Forelimb muscle (tissue), 1 donor: ENCODE measurements around the gene SDK2. TPM values are rescaled to one million over a fixed set of nuclear protein-coding genes. Genes with fewer than 3 reads are reported as not detected.

Experiments
- DNase-seq: peaks from one replicate; pipeline ENCODE4 v3.0.0-alpha.2; 2013; ENCODE audit warnings: low read depth
- polyA plus RNA-seq: library from polyadenylated mRNA; unstranded; fragments of 120-200 nt; gene quantifications from one replicate; pipeline ENCODE4 v1.2.1, GENCODE V29; 2013; ENCODE audit not compliant: insufficient read length

Gene SDK2
- polyA plus RNA-seq, 1 donor: 27.2 TPM

DNA sequence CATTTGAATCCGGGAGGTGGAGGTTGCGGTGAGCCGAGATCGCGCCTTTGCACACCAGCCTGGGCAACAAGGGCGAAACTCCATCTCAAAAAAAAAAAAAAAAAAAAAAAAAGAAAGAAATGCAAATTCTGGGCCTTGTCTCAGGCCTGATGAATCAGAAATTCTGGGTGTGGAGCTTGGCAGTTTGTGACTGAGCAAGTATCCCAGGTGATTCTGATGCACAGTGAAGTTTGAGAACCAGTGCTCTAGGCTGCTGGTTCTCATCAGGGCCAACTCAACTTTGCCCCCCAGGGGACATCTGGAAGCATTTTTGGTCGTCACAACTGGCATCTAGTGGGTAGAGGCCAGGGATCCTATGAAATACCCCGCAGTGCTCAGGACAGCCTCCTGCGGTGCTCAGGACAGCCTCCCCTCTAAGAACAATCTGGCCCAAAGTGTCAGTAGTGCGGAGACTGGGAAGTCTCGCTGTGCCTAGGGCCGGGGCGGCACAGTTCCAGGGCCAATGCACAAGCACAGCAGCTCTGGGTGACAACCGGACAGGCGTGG, 55.9 kb downstream of the SDK2 start:
- no peak for DNase-seq

DNA sequence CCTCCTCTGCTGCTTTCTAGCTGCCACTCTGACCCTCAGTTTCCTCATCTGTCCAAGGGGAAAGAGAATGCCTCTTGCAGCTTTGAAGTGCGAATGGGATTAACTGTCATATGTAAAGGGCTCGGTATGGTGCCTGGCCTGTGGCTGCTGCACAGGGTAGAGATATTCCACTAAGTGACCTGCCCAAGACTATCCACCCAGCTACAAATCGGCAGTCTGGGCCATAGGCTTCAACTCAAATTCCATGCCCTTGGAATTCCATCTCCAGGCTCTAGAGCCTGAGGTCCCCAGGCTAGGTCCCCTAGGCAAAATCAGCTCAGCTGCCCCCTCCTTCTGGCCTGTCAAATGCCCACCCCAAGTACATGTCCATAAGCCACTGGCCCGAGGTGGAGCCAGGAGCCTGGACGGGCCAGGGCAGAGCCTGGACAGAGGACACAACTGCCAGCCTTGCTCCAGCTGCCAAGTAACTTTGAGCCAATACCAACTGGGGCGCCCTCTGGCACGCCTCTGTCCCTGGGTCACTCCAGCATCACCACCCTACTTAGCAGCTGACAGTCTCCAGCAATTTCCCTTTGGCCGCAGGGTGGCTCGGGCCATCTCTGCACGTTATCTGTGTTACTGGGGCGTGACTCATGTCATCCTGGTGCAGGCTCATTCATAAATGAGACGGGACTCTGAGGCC, 57.2 kb downstream of the SDK2 start:
- DNase-seq: no peak

DNA sequence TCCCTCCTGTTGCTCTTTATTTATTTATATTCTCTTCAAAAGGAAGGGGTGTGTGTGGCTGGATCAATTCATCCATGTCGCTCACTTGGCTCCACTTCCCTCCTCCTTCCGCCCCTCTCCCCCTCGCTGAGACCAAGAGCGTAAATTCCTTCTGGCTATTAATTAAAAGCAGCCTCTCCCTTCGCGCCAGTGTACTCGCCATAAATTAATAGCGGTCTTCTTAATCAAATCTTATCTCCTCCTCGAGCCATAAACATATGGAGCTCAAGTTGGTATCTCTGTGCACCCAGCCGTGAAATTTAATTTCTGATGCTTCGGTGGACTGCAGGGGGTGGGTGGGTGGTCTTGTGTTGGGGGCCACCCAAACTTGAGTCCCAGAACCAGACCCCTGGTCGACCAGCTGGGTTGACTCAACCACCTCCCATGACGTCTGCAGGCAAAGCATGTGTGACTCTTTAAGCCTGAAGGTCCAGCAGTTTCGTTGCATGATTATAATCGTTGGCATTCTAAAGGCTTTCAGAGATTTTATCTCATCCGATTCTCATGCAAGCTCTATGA, 57.9 kb downstream of the SDK2 start:
- DNase-seq: no peak

DNA sequence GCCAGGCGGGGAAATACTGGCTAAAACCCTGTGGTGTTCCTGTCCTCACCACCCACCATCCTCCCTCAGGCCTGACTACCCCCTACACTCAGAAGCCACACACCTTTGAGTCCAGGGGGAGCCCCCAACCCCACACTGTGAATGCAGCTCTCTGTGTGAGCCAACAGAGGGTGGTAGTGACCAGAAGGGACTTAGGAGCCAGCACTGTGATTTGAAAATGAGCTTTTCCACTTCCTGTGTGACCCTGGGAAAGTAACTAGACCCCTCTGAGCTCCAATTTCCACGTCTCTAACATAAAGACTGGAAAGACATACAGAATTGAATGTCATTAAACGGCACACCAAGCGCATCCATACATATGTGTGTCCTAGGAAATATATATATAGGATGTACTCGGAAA, 58.7 kb downstream of the SDK2 start:
- DNase-seq: no peak

DNA sequence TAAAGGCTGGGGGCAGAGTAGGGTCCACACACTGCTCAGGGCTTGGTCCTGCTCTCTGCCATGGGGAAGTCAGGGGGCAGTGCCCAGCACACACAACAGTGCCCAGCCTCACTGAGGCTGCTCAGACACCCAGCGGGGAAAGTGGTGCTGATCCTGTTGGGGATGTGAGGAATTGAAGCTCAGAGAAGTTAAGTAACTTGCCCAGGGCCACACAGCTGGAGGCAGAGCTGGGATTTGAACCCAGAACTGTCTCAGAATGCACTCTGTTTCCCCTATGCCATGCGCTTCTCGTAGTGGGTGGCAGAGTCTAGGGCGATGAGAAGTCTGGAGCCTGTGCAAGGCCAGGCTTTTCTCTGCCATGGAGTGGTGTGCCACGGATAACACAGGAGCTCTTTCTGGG, 59.3 kb downstream of the SDK2 start:
- no peak for DNase-seq

DNA sequence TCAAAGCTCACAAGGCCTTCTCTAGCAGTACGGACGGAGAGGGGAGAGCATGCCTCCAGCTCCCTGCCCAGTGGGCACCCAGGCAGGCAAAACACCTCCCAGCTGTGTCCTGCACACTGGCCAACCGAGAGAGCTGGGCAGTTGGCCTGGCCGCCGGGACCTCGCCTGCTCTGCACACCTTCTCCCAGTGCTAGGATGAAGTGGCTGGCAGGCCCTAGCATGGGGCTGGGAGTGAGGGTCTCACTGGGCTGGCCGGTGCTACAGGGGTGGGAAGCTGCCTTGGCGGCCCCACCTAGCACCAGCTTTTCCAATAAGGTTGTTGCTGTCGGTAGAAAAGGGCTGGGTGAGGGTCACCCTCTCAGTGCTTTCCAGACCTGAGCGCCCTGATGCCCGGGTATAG, 60.2 kb downstream of the SDK2 start:
- no peak for DNase-seq

DNA sequence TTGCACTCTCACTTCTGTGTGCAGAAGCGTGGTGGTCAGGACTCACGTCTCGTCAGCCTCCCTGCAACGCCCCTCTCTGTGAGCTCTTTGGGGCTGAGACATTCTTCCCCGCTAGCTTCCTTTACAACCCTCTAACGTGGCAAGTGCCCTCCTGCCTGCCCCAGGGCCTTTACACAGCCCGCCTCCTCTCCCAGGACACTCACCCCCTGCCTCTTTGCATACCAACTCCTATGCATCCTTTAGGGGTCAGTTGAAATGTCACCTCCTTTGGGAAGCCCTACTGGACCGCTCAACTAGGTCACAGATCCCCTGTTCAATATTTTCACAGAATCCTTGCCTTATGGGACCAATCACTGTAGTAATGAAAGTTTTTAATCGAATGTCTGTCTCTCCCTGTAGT, 61.4 kb downstream of the SDK2 start:
- no peak for DNase-seq

DNA sequence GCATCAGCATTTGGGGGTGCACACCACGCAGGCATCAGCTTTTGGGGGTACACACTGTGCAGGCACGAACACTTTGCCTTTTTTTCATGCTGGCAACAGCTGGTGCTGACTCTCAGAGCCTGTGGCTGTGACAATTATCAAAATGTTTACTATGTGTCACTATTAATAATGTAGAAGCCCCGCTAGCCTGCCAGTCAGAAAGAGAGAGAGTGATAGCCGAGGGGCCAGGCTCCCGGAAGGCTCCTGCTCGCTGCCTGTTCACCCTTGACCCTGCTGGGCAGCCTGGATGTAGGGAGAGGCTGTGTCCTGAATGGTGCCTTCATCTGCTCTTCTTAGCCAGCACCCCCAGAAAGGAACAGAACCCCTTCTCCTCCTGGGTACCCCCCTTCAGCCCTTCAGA, 61.9 kb downstream of the SDK2 start:
- no peak for DNase-seq

DNA sequence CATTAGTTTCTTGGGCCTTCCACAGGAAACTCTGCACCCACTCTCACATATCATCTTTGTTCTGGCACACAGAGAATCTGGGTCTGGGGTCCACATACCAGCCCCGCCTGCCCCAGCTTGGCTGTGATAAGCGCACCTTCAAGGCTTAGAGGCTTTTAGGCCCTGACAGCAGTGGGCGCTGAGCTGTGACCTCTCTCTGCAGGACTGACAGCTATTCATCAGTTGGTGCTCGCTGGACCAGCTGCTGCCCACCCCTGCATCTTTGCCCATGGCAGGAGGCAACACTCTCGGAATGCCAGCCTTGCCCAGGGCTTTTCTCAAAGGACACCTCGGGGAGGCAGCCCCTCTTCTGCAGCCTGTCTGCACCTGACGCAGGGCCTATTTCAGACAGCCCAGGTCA, 62.9 kb downstream of the SDK2 start:
- no peak for DNase-seq

DNA sequence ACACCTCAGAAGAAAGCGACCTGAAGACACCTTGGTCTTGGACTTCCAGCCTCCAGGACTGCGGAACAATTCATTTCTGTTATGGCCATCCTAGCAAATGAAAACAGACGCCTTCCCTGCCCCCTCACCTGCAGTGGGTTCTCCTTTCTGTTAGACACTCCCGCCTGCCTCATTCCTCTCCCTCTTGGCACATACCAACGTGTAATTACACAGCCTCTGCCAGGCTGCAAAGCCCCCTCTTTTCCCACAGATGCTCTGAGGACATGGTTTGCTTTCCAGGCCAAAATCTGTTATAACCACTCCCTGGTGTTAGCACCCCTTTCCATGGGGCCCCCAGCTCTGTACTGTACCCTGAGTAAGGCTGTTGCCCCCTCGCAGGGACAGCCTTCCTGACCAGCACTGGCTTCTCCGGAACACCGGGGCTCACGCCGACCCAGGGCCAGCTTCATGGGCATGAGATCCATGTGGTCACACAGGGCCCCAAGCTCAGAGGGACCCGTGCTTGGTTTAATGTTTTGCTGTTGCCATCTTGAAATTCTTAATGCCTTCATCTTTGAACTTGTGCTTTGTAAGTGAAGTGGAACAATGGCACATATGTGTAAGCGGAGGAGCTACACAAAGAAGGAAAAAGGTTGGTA, 64.1 kb downstream of the SDK2 start:
- no peak for DNase-seq

DNA sequence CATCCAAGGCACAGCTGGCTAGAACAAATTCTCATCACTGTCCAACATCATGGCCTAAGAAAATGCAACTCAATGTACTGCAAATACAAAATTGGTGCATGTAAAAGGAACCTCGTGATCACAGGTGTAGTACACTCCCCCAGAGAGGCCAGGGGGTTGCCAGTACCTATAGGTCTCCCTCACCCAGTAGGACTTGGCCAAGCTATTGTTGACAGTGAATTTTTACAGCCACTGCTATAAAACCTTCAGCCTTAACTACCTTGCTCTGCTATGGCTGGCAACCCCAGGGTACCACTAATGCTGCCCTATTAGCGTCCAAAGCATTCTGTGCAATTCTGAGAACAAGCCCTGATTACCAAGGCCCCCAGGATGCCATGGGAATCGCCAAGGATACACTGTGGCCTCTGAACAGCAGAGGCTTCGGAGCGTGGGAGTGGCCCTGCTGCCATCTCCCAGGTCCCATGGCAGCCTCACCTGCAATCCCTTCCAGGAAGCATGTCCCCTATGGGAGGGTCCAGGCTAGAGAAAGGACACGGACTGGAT, 67.6 kb downstream of the SDK2 start:
- no peak for DNase-seq

DNA sequence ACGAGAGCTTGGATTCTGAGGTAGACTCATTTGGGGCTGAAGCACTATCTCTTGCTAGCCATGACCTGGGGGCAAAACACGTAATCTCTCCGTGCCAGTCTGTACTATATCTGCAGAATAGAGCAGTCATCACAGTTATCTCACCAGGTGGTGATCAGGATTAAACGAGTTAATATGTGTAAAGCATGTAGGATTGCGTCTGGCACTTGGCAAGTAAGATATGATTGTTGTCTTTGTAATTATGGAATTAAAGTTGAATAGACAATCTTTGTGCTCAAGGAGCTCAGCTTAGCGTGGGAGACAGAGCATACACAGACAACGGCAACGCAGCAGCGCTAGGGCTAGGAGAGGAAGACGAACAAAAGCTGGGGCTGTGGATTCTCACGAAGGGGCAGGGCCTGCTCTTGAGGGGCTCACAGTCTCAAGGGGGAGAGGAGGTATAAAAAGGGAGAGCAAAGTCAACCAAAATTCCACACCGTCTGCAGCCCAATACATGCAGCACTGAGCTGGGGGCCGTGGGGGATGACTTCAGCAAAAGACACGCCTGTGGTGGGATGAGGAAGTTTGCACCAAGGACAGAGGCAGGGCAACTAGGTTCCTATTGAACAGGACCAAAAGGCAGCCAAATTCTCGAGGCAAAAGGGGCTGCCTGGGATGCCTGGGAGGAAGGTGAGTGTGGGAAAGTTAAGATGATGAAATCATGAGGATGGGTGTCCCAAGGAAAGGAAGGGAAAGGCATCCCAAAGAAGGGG, 68.6 kb downstream of the SDK2 start:
- DNase-seq: no peak

DNA sequence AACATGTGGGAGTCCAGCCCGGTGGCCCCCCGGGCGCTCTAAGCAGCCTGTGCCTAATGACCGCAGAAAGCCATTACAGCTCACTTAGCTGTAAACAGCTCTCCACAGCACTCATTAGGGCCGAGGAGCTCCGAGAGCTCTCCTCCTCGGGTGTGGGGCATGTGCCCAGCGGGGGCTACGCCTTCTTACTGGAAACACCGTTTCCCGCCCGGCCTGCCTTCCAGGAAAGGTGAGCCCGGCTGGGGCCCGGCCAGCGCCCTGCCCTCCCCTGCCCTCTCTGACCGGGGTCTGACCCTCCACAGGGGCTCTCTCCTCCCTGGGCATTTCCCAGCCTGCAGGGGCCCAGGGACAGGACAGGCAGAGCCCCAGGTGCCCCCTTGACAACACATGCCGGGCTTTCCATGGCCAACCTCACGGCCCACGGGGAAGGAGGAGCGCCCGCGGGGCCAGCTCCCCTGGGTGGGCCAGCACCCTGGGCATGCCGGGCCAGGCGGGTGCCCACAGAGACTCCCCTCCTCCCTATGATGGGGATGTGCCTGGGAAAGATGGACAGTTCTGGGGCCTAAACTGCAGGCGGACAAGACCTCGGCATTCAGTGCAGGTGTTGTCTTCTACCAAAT, 72.6 kb downstream of the SDK2 start:
- no peak for DNase-seq

DNA sequence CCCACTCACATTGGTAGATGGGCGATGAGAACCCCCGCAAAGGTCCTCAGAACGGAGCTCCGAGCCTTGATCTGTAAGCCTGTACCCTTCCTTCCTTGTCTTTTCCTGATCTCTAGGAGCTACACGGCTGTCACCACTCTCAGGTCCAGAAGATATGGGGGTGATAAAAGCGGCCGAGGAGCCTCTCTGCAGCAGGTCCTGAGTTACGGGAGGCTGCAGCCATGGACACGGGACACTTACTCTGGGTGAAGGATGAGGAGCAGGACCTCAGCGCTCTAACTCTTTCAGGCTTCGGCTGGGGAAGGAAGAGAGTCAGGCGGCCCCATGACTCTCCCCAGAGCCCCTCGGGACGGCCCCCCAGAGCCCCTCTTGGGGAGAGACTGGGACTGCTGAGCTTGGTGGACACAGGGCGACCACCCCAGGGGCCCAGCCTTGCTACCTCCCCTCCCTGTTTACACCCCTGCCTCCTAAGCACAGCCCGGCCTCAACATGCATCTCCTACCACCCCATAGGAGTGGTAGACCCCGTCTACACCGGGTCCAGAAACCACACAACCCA, 74.4 kb downstream of the SDK2 start:
- DNase-seq: no peak

DNA sequence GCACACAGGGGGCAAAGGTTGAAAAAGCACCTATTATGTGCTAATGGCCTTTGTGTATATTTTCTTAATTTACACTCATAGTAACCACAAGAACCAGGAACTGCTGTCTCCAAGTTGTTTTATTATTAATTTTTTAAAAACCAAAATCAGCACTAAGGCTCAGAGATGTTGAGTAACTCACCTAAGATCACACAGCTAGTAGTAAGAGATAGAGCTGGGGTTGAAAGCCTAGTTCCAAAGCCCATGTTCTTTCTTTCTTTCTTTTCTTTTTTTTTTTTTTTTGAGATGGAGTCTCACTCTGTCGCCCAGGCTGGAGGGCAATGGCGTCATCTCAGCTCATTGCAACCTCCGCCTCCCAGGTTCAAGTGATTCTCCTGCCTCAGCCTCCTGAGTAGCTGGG, 75.3 kb downstream of the SDK2 start:
- DNase-seq: no peak

DNA sequence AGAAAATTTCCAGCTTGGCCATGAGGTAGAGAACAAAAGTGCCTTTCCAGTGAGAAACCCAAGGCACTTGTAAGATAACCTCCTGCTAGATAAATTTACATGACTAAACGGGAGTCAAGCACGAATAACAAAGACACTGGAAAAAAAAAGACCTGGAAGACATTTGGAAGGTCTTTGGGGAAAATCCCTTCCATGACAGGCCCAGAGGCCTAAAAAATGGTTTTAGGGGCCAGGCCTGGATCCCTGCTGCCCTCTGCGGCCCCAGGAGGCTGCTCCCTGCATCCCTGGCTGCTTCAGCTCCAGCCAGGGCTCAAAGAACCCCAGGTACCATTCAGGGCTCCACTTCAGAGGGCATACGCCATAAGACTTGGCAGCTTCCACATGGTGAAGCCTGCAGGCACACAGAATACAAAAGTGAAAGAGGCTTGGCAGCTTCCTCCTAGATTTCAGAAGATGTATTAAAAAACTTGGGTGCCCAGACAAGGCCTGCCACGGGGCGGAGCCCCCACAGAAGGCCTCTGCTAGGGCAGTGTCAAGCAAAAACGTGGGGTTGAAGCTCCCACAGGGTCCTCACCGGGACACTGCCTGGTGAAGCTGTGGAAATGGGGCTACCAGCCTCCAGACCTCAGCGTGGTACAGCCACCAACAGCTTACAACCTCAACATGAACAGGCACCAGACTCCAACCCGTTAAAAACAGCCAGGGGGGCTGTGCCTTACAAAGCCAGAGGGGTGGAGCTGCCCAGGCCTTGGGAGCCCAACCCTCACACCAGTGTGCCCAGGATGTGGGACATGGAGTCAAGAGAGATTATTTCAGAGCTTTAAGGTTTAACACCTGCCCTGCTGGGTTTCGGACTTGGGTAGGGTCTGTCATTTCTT, 77.1 kb downstream of the SDK2 start:
- DNase-seq: no peak

DNA sequence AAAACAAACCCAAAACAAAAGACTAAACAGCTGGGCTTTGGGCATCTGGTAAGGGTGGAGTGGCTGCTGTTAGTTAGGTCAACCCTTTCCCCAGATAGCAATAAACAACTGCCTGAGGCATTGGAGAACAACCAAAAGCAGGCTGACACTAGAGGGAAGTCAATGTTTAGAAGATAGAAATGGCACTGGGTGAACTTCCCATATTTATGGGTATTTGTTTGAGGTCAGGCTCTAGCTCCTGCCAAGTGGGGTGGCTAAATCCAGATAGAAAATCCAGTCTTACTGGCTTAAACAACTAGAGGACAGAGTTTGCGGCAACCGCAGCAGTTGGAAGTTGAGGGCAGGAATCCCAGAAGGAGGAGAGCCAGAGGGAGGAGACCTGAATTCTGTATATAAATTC, 79.4 kb downstream of the SDK2 start:
- DNase-seq: no peak

DNA sequence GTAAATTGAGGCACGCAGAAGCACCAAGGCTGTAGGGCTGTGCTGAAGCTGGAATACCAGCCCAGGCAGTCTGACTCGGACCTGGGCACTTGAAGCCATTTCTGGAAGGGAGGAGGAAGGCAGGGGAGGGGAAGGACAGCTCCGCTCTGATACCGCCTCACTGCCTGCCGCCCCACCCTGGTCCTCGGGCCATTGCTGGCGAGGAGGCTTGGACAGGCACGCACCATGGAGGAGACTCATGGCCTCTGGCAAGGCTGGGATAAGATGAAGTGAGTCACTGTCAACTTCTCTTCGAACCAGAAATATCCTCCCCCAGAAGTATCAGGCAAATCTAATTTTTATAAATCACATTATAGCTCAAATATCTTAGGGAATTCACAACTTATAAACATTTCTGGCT, 81.3 kb downstream of the SDK2 start:
- no peak for DNase-seq

DNA sequence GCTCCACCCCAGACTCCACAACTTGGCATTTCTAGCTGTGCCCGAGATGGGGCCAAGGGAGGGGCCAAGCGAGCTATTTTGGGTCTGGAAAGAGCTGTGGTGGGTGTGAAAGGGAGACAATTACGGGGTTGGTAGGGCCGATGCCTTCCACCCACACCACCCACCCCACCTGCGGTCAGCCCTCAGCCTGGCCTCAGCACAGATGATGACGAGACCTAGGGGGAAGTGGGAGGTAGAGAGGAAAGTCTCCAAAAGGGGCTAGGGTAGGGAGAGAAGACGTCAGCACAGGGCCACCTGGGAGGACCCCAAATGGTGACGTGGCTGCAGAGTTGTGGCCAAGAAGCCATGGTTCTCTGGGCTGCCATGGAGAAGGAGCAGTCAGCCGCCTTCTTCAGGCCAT, 83.1 kb downstream of the SDK2 start:
- no peak for DNase-seq

DNA sequence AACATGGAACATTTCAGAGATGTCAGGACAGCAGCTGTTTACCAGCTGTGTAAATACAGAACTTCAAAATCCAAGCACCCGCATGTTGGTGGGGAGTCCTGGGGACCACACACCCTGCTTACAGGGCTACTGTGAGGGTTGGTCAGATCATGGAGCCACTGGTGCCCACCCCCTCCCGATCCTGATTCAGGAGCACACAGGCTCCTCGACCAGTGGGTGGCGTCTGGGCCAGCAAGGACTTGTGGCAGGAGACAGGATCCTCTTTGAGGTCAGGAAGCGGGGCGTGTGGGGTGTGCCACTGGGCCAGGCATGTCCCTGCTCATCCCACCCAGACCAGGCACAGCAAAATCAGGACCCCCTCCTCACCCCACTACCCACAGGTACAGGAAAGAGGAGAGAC, 83.6 kb downstream of the SDK2 start:
- DNase-seq: no peak

DNA sequence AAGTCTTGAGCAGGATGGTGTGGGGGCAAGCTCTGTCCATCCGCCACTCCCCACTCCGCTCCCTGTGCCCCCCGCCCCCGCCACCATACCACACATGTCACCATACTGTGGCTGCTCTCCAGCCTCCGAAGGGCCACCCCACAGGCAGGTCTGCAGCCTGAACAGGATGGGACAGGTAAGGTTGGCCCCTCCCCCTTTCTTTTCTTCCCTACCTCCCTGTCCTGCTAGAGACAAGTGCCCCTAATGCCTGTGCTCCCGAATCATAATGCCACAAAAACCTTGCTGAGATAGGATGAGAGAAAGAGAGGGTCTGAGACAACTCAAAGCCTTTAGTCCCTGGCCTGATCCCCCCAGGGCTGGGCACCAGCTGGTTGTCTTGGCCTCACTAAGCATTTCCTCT, 84.7 kb downstream of the SDK2 start:
- DNase-seq: no peak
